GM23338 (cell line): ENCODE results near the gene ZIC5.

Experiments
- POLR2AphosphoS5 ChIP-seq: IDR thresholded peaks from 2 replicates; pipeline ENCODE4 v1.6.1; 2016; ENCODE audit warnings: antibody characterized with exemption, low read depth
- TF ChIP-seq, protein P1 (sequence below), 2 experiments: fragments of 200-600 bp in 1 of 2; sonication (generic) in 1 of 2; conservative IDR thresholded peaks; 2 replicates each; pipeline versions ENCODE4 v1.5.1 to v1.6.1; 2016 to 2017; ENCODE audit warnings: antibody characterized with exemption in 2 of 2, low read depth in 2 of 2, mild to moderate bottlenecking in 2 of 2, moderate library complexity in 1 of 2
- TF ChIP-seq, protein P2 (sequence below): IDR thresholded peaks from one replicate; pipeline ENCODE4 v1.6.1; 2018; ENCODE audit warnings: antibody characterized with exemption; ENCODE audit not compliant: unreplicated experiment

DNA sequence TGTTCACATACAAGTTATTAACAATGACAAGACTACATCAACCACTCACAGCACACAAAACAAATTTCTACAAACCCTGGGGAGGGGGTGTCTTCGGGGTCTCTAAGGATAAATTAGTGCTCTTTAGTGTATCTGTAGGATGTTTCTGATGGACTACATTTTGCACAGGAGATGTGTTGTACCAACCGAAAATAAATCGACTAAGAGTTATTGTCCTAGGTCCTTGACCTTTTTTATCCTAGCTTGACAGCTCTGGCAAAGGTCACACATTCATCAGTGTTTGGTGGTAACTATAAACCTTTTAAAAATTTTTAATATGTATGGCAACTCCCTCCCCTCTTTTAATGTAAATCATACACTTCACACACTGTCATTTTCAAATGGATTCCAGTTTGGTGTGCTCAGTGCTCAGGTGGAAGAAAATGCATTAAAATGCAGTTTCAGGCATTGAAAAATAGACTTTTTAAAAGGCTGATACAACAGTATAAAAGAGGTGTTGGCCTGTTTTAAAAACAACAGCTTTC is 7.7 kb downstream of the ZIC5 start:
- TF ChIP-seq, protein P1, sequence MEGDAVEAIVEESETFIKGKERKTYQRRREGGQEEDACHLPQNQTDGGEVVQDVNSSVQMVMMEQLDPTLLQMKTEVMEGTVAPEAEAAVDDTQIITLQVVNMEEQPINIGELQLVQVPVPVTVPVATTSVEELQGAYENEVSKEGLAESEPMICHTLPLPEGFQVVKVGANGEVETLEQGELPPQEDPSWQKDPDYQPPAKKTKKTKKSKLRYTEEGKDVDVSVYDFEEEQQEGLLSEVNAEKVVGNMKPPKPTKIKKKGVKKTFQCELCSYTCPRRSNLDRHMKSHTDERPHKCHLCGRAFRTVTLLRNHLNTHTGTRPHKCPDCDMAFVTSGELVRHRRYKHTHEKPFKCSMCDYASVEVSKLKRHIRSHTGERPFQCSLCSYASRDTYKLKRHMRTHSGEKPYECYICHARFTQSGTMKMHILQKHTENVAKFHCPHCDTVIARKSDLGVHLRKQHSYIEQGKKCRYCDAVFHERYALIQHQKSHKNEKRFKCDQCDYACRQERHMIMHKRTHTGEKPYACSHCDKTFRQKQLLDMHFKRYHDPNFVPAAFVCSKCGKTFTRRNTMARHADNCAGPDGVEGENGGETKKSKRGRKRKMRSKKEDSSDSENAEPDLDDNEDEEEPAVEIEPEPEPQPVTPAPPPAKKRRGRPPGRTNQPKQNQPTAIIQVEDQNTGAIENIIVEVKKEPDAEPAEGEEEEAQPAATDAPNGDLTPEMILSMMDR (conservative IDR thresholded peaks at IDR 0.05; ENCODE audit: low read depth in 2 of 2): no peak
- TF ChIP-seq POLR2AphosphoS5: 0 out of 2 replicates have a peak, but pooled peaks have one; percentile 25
- TF ChIP-seq, protein P2, sequence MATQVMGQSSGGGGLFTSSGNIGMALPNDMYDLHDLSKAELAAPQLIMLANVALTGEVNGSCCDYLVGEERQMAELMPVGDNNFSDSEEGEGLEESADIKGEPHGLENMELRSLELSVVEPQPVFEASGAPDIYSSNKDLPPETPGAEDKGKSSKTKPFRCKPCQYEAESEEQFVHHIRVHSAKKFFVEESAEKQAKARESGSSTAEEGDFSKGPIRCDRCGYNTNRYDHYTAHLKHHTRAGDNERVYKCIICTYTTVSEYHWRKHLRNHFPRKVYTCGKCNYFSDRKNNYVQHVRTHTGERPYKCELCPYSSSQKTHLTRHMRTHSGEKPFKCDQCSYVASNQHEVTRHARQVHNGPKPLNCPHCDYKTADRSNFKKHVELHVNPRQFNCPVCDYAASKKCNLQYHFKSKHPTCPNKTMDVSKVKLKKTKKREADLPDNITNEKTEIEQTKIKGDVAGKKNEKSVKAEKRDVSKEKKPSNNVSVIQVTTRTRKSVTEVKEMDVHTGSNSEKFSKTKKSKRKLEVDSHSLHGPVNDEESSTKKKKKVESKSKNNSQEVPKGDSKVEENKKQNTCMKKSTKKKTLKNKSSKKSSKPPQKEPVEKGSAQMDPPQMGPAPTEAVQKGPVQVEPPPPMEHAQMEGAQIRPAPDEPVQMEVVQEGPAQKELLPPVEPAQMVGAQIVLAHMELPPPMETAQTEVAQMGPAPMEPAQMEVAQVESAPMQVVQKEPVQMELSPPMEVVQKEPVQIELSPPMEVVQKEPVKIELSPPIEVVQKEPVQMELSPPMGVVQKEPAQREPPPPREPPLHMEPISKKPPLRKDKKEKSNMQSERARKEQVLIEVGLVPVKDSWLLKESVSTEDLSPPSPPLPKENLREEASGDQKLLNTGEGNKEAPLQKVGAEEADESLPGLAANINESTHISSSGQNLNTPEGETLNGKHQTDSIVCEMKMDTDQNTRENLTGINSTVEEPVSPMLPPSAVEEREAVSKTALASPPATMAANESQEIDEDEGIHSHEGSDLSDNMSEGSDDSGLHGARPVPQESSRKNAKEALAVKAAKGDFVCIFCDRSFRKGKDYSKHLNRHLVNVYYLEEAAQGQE: no peak
